GM12892 (cell line): ENCODE results near the gene ARID3A.

Experiments used
- POLR2A ChIP-seq: IDR thresholded peaks from 2 replicates; pipeline ENCODE4 v1.6.1; 2011; ENCODE audit warnings: low read depth, low read length, control low read depth
- TAF1 ChIP-seq: IDR thresholded peaks from 2 replicates; pipeline ENCODE4 v1.6.1; 2011; ENCODE audit warnings: low read depth, mild to moderate bottlenecking, control low read depth, low read length, borderline replicate concordance

GRCh38 chr19:1004204-1004802, 78.5 kb downstream of the ARID3A start:
- no peak for TF ChIP-seq TAF1
- TF ChIP-seq POLR2A: no peak
